NCI-H1930 (cell line): ENCODE results near the gene PALD1.
"Not testable (repeated sequence)": the region's sequence is repeated elsewhere in the genome, so short reads cannot be mapped to it uniquely, and the experiment has no call there.

Source experiments
- DNase-seq, 2 experiments: peaks; one replicate each; lab custom pipeline; 2025; lab: John Stamatoyannopoulos, UW

PALD1 gene

DNA sequence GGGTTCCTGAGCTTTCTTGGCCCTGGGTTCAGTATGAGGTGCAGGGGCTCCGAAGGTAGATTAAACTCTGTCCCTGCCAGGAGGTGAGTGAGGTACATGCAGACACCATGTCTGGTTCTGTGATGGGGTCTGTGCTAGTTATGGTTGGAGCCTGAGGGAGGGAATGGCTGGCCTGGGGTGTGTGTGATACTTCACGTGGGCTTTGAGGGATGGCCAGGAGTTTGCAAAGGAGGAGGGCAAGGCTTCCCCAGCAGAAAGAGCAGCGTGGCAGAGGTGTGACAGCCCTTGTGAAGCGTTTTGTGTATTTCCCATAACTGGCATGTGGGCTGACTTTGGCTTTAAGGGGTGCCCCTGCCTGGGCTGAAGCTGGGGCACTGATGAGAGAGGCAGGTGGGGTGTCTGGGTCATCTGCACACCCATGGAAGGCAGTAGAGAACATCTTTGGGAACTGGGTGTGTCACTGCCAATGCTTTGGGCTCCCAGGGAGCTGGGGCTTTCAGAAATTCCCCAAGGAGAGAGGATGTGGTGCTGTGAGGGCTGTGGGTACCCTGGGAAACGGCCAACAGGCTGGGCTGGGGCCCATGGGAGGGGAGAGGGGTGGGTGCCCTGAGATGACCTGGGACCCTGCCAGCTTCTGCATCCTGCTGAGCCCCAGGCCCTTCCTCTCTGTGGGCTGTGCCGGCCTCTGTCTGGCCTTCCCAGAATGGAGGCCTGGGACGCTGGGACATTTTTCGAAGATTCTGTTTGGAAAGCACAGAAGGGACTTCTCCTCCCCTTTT is 4.6 kb downstream of the PALD1 start:
- DNase-seq: no peak

DNA sequence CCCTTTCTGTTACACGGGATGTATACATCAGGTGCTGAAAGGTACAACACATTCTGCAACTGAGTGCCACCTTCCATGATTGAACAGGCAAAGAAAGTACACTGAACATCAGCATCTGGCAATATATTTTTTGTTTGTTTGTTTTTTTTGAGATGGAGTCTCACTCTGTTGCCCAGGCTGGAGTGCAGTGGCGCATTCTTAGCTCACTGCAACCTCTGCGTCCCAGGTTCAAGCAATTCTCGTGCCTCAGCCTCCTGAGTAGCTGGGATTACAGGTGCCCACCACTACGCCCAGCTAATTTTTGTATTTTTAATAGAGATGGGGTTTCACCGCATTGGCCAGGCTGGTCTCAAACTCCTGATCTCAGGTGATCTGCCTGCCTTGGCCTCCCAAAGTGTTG is 5.3 kb downstream of the PALD1 start:
- not testable (repeated sequence) for DNase-seq

- DNase-seq: no peak
These were observed 9.3 kb downstream of the PALD1 start for GRCh38 chr10:70487824-70488223.

- no peak for DNase-seq
These were observed 11.6 kb downstream of the PALD1 start for GRCh38 chr10:70490142-70490541.

DNA sequence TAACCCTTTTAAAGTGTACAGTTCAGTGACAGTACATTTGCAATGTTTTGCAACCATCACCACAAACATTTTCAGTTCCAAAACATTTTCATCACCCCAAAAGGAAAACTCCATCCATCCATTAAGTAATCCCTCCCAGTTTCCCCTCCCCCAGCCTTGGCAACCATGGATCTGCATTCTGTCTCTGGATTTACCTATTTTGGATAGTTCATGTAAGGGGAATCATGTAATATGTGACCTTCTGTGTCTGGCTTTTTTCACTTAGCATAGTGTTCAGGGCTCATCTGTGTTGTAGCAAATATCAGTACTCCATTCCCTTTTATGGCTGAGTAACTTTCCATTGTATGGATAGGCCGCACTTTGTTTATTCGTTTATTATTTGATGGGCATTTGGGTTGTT is 13.0 kb downstream of the PALD1 start:
- no peak for DNase-seq

GRCh38 chr10:70492786-70493659 is 14.5 kb downstream of the PALD1 start:
- DNase-seq: no peak

- DNase-seq: no peak
These were observed 15.2 kb downstream of the PALD1 start for GRCh38 chr10:70493660-70494234.

DNA sequence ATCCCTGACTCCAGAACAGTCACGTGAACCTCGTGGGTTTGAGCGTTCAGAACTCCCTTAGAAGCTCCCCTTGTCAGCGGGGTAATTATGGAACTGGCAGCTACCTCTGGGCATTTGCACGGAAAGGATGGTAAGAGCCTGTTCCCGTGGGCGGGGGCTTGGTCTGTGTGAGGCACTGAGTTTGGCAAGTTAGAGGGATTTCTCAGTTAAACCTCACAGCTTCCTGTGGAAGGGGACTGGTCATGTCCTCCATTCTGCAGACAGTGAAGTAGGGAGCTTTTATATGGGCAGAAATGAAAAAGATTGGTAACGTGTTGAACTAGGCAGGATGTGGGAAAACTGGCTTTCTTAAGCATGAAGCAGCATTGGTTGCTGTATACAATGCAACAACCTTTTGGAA is 16.0 kb downstream of the PALD1 start:
- DNase-seq: no peak

DNA sequence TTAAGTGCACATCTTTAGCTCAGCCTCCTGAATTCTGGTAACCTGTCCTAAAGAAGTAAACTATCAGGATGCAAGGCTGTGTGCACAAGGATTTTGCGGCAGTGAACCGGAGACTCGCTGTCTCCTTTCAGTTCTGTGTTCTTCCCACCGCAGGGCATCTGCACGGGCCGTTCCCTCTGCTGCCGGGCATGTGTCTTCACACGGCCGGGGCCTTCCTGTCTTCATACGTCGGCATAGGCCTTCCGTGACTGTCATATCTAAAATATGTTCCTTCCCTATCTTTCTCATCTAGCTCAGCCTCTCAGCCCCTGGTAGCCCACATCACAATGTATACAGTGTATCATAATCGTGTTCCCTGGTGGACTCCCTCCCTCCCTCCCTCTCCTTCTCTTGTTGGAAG is 16.4 kb downstream of the PALD1 start:
- no peak for DNase-seq

GRCh38 chr10:70495691-70496261 is 17.2 kb downstream of the PALD1 start:
- DNase-seq: no peak

- no peak for DNase-seq
These were observed 18.0 kb downstream of the PALD1 start for GRCh38 chr10:70496341-70497119.

- no peak for DNase-seq
These were observed 18.6 kb downstream of the PALD1 start for GRCh38 chr10:70497120-70497545.

DNA sequence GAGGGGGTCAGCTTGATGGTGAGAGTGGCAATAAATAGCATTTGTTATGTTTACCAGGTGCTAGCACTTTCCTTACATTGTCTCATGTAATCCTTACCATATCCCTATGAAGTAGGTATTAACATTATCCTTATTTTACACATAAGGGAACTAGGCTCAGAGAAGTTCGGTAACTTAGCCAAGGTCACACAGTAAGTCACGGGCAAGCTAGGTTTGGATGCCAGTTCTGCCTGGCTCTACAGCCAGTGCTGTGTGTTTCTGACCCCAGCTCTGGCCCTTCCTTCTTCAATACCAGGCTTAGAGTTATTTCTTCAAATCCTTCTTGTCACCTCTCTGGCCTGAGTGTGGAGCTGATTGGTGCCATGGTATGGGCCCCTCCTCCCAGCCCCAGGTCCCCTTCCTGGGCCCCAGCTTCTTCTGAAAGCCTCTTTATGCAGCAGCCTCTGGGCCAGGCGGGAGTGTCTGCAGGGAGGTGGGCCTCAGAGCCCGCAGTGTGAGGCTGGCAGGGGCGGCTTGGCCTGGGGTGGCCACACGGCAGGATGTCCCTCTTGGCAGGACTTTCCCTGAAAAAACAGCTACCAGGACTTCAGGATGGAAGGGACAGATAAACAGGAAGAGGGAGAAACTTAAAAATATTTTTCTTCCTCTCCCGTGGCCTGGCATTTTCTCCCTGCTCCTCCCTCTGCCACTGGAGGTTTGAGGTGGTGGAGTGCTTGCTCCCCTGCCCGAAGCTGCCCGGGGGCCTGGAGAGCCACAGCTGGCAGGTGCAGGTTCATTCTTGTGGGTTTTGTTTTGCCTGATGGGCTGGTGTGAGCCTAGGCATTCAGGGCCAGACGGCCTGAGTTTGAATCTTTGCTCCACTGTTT is 20.6 kb downstream of the PALD1 start:
- no peak for DNase-seq

DNA sequence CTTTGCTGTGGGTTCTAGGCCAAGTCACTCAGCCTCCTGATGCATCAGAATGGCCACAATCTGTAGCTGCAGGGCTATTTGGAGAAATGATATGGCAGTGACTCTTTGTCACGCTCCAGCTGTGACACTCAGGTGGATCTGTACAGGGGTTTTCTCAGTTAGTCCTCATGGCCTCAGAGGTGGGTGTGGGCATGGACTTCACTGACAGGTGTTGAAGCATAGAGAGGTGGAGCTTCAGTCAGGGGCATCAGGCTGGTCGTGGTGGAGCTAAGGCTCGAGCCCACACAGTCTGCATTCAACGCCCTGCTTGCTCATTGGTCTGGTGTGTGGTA is 21.2 kb downstream of the PALD1 start:
- no peak for DNase-seq

DNA sequence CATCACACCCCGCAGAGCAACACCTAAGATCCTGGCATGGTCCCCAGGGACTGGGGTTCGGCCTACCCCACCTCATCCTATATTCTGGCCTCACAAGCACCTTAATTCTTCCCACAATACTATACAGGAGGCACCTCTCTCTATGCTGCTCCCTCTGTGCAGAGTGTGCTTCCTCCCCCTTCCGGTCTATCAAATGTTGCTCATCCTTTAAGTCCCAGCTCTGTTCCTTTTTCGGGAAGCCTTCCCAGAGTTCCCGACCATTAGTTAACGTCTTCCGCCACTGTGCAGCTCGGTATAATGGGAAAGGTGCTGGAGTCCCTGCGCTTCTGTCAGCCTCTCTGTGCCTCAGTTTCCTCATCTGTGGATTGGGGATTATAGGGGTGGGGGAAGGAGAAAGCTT is 21.8 kb downstream of the PALD1 start:
- DNase-seq: no peak

DNA sequence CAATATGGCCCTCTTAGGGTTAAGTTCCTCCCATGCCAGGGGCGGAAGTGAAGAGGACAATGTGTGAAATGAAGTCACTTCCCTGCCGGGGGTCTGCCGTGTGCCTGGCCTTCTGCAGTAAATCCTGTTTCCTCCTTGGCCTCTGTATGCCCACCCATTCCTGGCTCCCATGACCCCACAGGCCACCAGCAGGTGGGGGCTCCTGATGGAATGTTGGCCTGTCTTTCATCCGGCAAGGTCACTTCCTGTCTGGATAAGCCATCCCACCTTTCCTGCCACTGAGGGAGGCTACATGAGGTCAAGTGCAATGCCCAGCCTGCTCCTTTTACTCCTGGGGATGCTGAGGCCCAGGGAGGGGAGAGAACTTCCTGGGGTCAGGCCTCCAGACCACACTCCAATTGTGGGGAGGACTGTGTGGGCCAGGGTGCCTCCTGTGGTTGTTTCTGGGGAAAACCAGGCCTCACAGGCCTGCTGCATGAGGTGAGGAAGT is 22.3 kb downstream of the PALD1 start:
- no peak for DNase-seq

GRCh38 chr10:70502406-70502805 is 23.8 kb downstream of the PALD1 start:
- no peak for DNase-seq

DNA sequence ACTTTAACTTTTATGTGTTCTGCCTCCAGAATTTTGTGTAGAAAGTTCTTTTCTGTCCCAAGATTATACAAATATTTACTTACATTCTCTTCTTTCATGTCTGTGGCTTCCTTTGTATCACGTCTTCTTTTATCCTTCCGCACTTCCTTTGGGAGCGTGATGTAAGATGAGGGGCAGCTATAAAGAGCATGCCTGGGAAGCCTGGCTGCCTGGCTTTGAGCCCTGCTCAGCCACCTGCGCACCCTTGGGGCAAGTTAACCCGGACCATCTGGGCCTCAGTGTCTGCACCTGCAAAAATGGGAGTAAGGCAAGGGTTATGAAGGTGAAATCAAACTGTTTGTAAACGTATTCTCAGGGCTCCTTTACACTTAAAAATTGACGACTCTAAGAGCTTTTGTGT is 25.2 kb downstream of the PALD1 start:
- no peak for DNase-seq

GRCh38 chr10:70504521-70505358 is 26.2 kb downstream of the PALD1 start:
- no peak for DNase-seq

DNA sequence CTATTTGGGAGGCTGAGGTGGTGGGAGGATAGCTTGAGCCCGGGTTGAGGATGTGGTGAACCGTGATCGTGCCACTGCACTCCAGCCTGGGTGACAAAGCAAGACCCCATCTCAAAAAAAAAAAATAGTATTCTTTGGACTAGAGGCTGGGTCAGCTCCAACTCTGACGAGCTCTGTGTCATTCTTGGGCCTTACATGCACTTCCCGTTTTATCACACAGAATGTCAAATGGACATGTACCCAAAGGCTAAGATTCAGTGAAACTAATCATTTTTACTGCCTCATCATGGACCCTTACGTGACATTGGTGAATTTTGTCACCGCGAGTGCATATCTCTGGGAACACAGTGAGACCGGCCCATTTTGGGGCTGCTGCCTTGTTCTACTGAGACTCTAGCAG is 27.3 kb downstream of the PALD1 start:
- DNase-seq: no peak
